Nephron progenitor cell (in vitro differentiated cells): ENCODE measurements around the gene CDH6.

Experiments used
- DNase-seq: peaks from one replicate; pipeline ENCODE4 v3.0.0; 2021
- H3K27ac Mint-ChIP-seq: 2 replicates; pipeline ENCODE4 v1.8.0; 2021; ENCODE audit warnings: mild to moderate bottlenecking, moderate library complexity, mixed read lengths
- H3K27me3 Mint-ChIP-seq: 2 replicates; pipeline ENCODE4 v1.8.0; 2021; ENCODE audit warnings: mild to moderate bottlenecking, low read depth, mixed read lengths; ENCODE audit not compliant: poor library complexity
- H3K36me3 Mint-ChIP-seq: 2 replicates; pipeline ENCODE4 v1.8.0; 2021; ENCODE audit warnings: low read depth, mixed read lengths
- H3K4me1 Mint-ChIP-seq: 2 replicates; pipeline ENCODE4 v1.8.0; 2021; ENCODE audit warnings: mixed read lengths
- H3K4me3 Mint-ChIP-seq: 2 replicates; pipeline ENCODE4 v1.8.0; 2021; ENCODE audit warnings: mild to moderate bottlenecking, moderate library complexity, mixed read lengths
- H3K9me3 Mint-ChIP-seq: 2 replicates; pipeline ENCODE4 v1.8.0; 2021; ENCODE audit warnings: mild to moderate bottlenecking, moderate library complexity, mixed read lengths
- CTCF ChIP-seq: fragments of 200-600 bp; sonication (generic); IDR thresholded peaks from 2 replicates; pipeline ENCODE4 v1.5.0; 2021; ENCODE audit warnings: antibody characterized with exemption

CDH6 gene

GRCh38 chr5:31157720-31158119 lies 35.8 kb upstream of the CDH6 start:
- Mint-ChIP-seq H3K27ac (no peak overlapping the region), H3K36me3 (no peaks in the 10 kb centered on the region), H3K4me1 (peaks cover 24% of the 10 kb centered on the region), H3K27me3 (peaks cover 7% of the 10 kb centered on the region), H3K9me3 (no peaks in the 10 kb centered on the region), H3K4me3 (no peak overlapping the region)
- TF ChIP-seq CTCF, result no peak
- DNase-seq, result no peak

GRCh38 chr5:31158686-31159085 lies 34.8 kb upstream of the CDH6 start:
- H3K4me3 Mint-ChIP-seq, result no peak overlapping the region
- H3K4me1 Mint-ChIP-seq, result peaks cover 31% of the 10 kb centered on the region

GRCh38 chr5:31161781-31162181 lies 31.7 kb upstream of the CDH6 start:
- Mint-ChIP-seq H3K4me3 (no peak overlapping the region), H3K36me3 (no peaks in the 10 kb centered on the region), H3K9me3 (no peaks in the 10 kb centered on the region), H3K27ac (peak overlapping the region; percentile 60), H3K4me1 (peaks cover 36% of the 10 kb centered on the region), H3K27me3 (peaks cover 7% of the 10 kb centered on the region)
- DNase-seq, result no peak
- TF ChIP-seq CTCF, result no peak

More at GRCh38 chr5:31158686-31159085, 34.8 kb upstream of the CDH6 start:
- DNase-seq, result no peak
- no peak for TF ChIP-seq CTCF
- no peaks in the 10 kb centered on the region for H3K36me3 Mint-ChIP-seq
- H3K9me3 Mint-ChIP-seq, result no peaks in the 10 kb centered on the region
- H3K27ac Mint-ChIP-seq, result no peak overlapping the region
- peaks cover 7% of the 10 kb centered on the region for H3K27me3 Mint-ChIP-seq

GRCh38 chr5:31165729-31166128 lies 27.8 kb upstream of the CDH6 start:
- Mint-ChIP-seq H3K4me3 (no peak overlapping the region), H3K36me3 (no peaks in the 10 kb centered on the region), H3K4me1 (peaks cover 29% of the 10 kb centered on the region), H3K9me3 (peaks cover 4% of the 10 kb centered on the region), H3K27ac (no peak overlapping the region), H3K27me3 (no peaks in the 10 kb centered on the region)
- DNase-seq, result no peak
- TF ChIP-seq CTCF, result no peak

- Mint-ChIP-seq H3K27ac (no peak overlapping the region), H3K4me1 (peaks cover 16% of the 10 kb centered on the region), H3K36me3 (no peaks in the 10 kb centered on the region), H3K27me3 (no peaks in the 10 kb centered on the region), H3K4me3 (no peak overlapping the region), H3K9me3 (peaks cover 4% of the 10 kb centered on the region)
- TF ChIP-seq CTCF, result no peak
- DNase-seq, result no peak
These were observed 24.1 kb upstream of the CDH6 start for GRCh38 chr5:31169379-31169778.

- peaks cover 28% of the 10 kb centered on the region for H3K4me1 Mint-ChIP-seq
- H3K36me3 Mint-ChIP-seq, result peaks cover under 1% of the 10 kb centered on the region
These were observed 20.6 kb upstream of the CDH6 start for GRCh38 chr5:31172881-31173280.

More at GRCh38 chr5:31172881-31173280, 20.6 kb upstream of the CDH6 start:
- H3K27ac Mint-ChIP-seq, result peak overlapping the region; percentile 31
- no peak for TF ChIP-seq CTCF
- H3K4me3 Mint-ChIP-seq, result no peak overlapping the region
- no peak for DNase-seq
- H3K27me3 Mint-ChIP-seq, result no peaks in the 10 kb centered on the region
- H3K9me3 Mint-ChIP-seq, result peaks cover 10% of the 10 kb centered on the region
